GM12878 (cell line): ENCODE data around the gene COL4A5. TPM values are rescaled to one million over a fixed set of nuclear protein-coding genes. Genes with fewer than 3 reads are reported as not detected.

Experiments
- ATAC-seq: fragments of 200-7000 bp; cut with Tn5 transposase; 3 replicates; pipeline ENCODE4 v1.9.1; 2020; ENCODE audit warnings: mild to moderate bottlenecking, moderate library complexity
- BruUV-seq: library from RNA; stranded (reverse); fragments of 400-500 nt; replicated peaks from 2 replicates; lab custom pipeline; 2021; lab: Mats Ljungman, UMichigan
- CTCF ChIA-PET: fragments of 300-600 bp; sonication (Branson Sonifier 250); formaldehyde crosslinking; extraction: SDS; loops from one replicate; lab custom pipeline; 2021; ENCODE audit warnings: inconsistent platforms; lab: Yijun Ruan, JAX
- POLR2A ChIA-PET: fragments of 350-600 bp; formaldehyde crosslinking; extraction: SDS; loops from one replicate; lab custom pipeline; 2021; ENCODE audit warnings: inconsistent platforms; lab: Charles Lee
- RAD21 ChIA-PET: fragments of 300-600 bp; sonication (Branson Sonifier 250); formaldehyde crosslinking; loops from one replicate; lab custom pipeline; 2023; ENCODE audit warnings: antibody characterized with exemption; ENCODE audit not compliant: unreplicated experiment; lab: Charles Lee
- SMC1A ChIA-PET: fragments of 300-600 bp; sonication (Branson Sonifier 250); formaldehyde crosslinking; loops from one replicate; lab custom pipeline; 2023; ENCODE audit not compliant: unreplicated experiment, uncharacterized antibody; lab: Charles Lee
- DNase-seq: peaks from one replicate; pipeline ENCODE4 v3.0.0-alpha.2; 2011; ENCODE audit warnings: low read depth, low spot score
- FAIRE-seq: peaks from 3 replicates; lab custom pipeline; 2011; peaks lifted over from hg19 to GRCh38; lab: Jason Lieb, UNC
- H2AFZ ChIP-seq: 2 replicates; pipeline ENCODE4 v1.6.0; 2011; ENCODE audit warnings: low read depth, low read length, control low read depth; ENCODE audit not compliant: control insufficient read depth
- H3K27ac ChIP-seq: 2 replicates; pipeline ENCODE4 v1.5.1; 2011; ENCODE audit warnings: control low read depth; ENCODE audit not compliant: control insufficient read depth, insufficient read depth
- H3K27me3 ChIP-seq, 2 experiments: replicated peaks in 1 of 2; 2 replicates each; pipeline versions ENCODE4 v1.6.0 to v1.6.1; 2011; ENCODE audit warnings: low read length in 1 of 2; ENCODE audit not compliant: control insufficient read depth in 2 of 2, insufficient read depth in 2 of 2
- H3K36me3 ChIP-seq, 2 experiments: 2 replicates each; pipeline ENCODE4 v1.5.1; 2011; ENCODE audit warnings: low read length in 1 of 2; ENCODE audit not compliant: control insufficient read depth in 2 of 2, insufficient read depth in 2 of 2
- H3K4me1 ChIP-seq: 2 replicates; pipeline ENCODE4 v1.6.1; 2011; ENCODE audit warnings: mild to moderate bottlenecking, low read length, moderate library complexity, mixed read lengths; ENCODE audit not compliant: control insufficient read depth, insufficient read depth
- H3K4me2 ChIP-seq: 2 replicates; pipeline ENCODE4 v1.6.0; 2011; ENCODE audit warnings: control low read depth; ENCODE audit not compliant: control insufficient read depth, insufficient read depth
- H3K4me3 ChIP-seq: fragments of 200-600 bp; sonication (generic); 2 replicates; pipeline ENCODE4 v1.5.1; 2016
- H3K79me2 ChIP-seq: 2 replicates; pipeline ENCODE4 v1.6.0; 2011; ENCODE audit warnings: low read length; ENCODE audit not compliant: control insufficient read depth, insufficient read depth
- H3K9ac ChIP-seq: 2 replicates; pipeline ENCODE4 v1.8.0; 2011; ENCODE audit warnings: low read length, control low read depth, mixed read lengths; ENCODE audit not compliant: control insufficient read depth, insufficient read depth
- H3K9me3 ChIP-seq: replicated peaks from 3 replicates; pipeline ENCODE4 v1.5.1; 2011; ENCODE audit warnings: mild to moderate bottlenecking, low read length; ENCODE audit not compliant: control insufficient read depth, insufficient read depth
- H4K20me1 ChIP-seq: 2 replicates; pipeline ENCODE4 v1.6.0; 2011; ENCODE audit not compliant: control insufficient read depth, insufficient read depth
- CBX3 ChIP-seq: fragments of 200-600 bp; sonication (generic); IDR thresholded peaks from 2 replicates; pipeline ENCODE4 v1.6.1; 2016; ENCODE audit warnings: low read depth, borderline replicate concordance
- FOXK2 ChIP-seq: fragments of 450-650 bp; IDR thresholded peaks from 2 replicates; pipeline ENCODE4 v1.6.1; 2017; ENCODE audit warnings: mild to moderate bottlenecking, moderate library complexity
- NBN ChIP-seq: fragments of 450-650 bp; IDR thresholded peaks from 2 replicates; pipeline ENCODE4 v1.6.1; 2016
- NFIC ChIP-seq: IDR thresholded peaks from 2 replicates; pipeline ENCODE4 v1.6.1; 2012; ENCODE audit warnings: low read depth, mild to moderate bottlenecking, inconsistent platforms, low read length, moderate library complexity
- NFXL1 ChIP-seq: fragments of 450-650 bp; IDR thresholded peaks from 2 replicates; pipeline ENCODE4 v1.6.1; 2017; ENCODE audit warnings: antibody characterized with exemption, mild to moderate bottlenecking, borderline replicate concordance
- SUPT20H ChIP-seq: IDR thresholded peaks from 2 replicates; pipeline ENCODE4 v1.6.1; 2011; ENCODE audit warnings: low read depth, mild to moderate bottlenecking, low read length, moderate library complexity, borderline replicate concordance; ENCODE audit not compliant: control insufficient read depth
- TCF12 ChIP-seq: IDR thresholded peaks from 2 replicates; pipeline ENCODE4 v1.6.1; 2011; ENCODE audit warnings: low read depth, mild to moderate bottlenecking, low read length
- ZNF207 ChIP-seq: fragments of 450-650 bp; IDR thresholded peaks from 2 replicates; pipeline ENCODE4 v1.6.1; 2014; ENCODE audit warnings: antibody characterized with exemption, mild to moderate bottlenecking, borderline replicate concordance
- ZSCAN29 ChIP-seq: fragments of 450-650 bp; IDR thresholded peaks from 2 replicates; pipeline ENCODE4 v1.6.1; 2017; ENCODE audit warnings: mild to moderate bottlenecking, moderate library complexity
- ZZZ3 ChIP-seq: IDR thresholded peaks from 2 replicates; pipeline ENCODE4 v1.6.1; 2011; ENCODE audit warnings: low read depth; ENCODE audit not compliant: control insufficient read depth, insufficient read length
- WGBS: methylation state at CpG from one replicate; pipeline ENCODE4 v1.1.6; 2016; ENCODE audit warnings: low lambda C conversion rate; ENCODE audit not compliant: insufficient replicate concordance, insufficient coverage; ENCODE audit errors: missing lambda C conversion rate; 5-methylcytosine and 5-hydroxymethylcytosine counted together
- in situ Hi-C: fragments of 300-500 bp; cut with MboI; formaldehyde crosslinking; loops from 9 replicates; pipeline ENCODE4 v1.14.3; 2018; ENCODE audit warnings: mixed read lengths
- intact Hi-C: fragments of 100-400 bp; cut with micrococcal nuclease; formaldehyde crosslinking; loops from one replicate; pipeline ENCODE4 v1.14.2; 2022; ENCODE audit not compliant: unreplicated experiment
- polyA plus RNA-seq, 11 experiments: library from polyadenylated mRNA; depleted of rRNA in 4 of 11; unstranded in 6 of 11; stranded (reverse) in 5 of 11; fragments of >200 nt; fragmentation: Nextera tagmentation in 4 of 11; fragmentation: Illumina TruSeq in 1 of 11; extraction: Ambion mirVana in 4 of 11; extraction: Trizol in 1 of 11; gene quantifications; 1 replicate in 1 of 11; 2 replicates in 10 of 11; pipeline versions ENCODE4 v1.2.1 to v1.2.3, GENCODE V29; 2011 to 2016; ENCODE audit warnings: inconsistent platforms in 2 of 11, missing spikeins in 2 of 11, low read depth in 1 of 11
- total RNA-seq, 4 experiments: library from RNA; depleted of rRNA in 3 of 4; stranded (reverse); fragments of >200 nt in 3 of 4; fragmentation: Illumina TruSeq in 1 of 4; extraction: Trizol in 1 of 4; gene quantifications; 2 replicates each; pipeline versions ENCODE4 v1.2.1 to v1.2.3, GENCODE V29; 2013 to 2021
- TF ChIP-seq, protein P1 (sequence below): fragments of 450-650 bp; formaldehyde crosslinking; IDR thresholded peaks from 2 replicates; pipeline ENCODE4 v1.5.0; 2022; ENCODE audit warnings: mild to moderate bottlenecking, missing genetic modification characterization
- TF ChIP-seq, protein P2 (sequence below): fragments of 450-650 bp; IDR thresholded peaks from 2 replicates; pipeline ENCODE4 v1.6.1; 2016; ENCODE audit warnings: mild to moderate bottlenecking, moderate library complexity, borderline replicate concordance
- TF ChIP-seq, protein P3 (sequence below): fragments of 450-650 bp; IDR thresholded peaks from 2 replicates; pipeline ENCODE4 v1.6.1; 2017; ENCODE audit warnings: borderline replicate concordance
- TF ChIP-seq, protein P4 (sequence below): IDR thresholded peaks from 2 replicates; pipeline ENCODE4 v1.6.1; 2011; ENCODE audit warnings: low read depth, mild to moderate bottlenecking, low read length, moderate library complexity, borderline replicate concordance; ENCODE audit errors: extremely low read depth

The COL4A5 gene
- total and polyA plus RNA-seq, 10 of the 15 experiments (the other 5 are each of a cell fraction or from before 2014, with no cell fraction given): 0.13 to 2.8 (median 0.38) TPM; not detected in 1

DNA sequence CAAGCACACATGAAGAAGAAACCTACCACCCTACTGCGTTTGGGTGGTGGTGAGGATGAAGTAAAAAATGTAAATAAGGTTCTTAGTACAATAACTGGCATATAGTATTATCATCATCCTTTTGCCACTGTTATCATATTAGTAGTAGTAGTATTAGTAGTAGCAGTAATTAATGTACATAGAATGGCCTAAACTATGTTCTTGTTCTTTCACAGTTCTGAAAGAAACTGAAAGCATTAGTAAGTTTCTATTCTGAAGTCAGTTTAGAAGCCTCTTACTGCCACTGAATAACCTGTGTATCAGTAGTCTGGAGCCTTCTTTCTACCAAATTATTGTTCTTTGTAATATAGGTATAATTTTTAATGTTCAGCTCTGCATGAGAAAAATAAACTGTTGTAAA lies 22.4 kb upstream of the COL4A5 start (continued):
- TF ChIP-seq SUPT20H: no peak

DNA sequence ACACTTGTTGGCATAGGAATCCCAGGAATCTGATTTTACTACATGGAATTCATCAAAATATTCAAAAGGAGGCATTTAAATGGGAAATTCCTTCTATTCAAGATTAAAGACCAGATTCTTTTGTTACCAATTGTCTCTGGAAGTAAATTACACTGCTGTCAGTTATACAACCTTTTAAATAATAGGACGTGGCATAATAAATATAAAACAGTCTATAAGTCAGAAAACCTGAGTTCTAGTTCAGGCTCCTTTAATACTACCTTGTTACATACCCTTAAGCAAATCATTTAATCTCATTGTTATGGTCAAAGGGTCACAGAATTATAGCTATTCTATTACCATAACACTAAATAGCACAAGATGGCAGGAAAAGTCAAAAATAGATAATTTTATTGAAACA lies 20.2 kb upstream of the COL4A5 start:
- POLR2A ChIA-PET: no interaction called here
- CTCF ChIA-PET: no interaction called here
- no peaks in the 10 kb centered on the region for H4K20me1 ChIP-seq
- TF ChIP-seq NFXL1 (no peak), ZSCAN29 (no peak), FOXK2 (no peak), SUPT20H (no peak), ZZZ3 (no peak), TCF12 (no peak), ZNF207 (no peak), NBN (no peak), NFIC (no peak), CBX3 (no peak)
- TF ChIP-seq, protein P1, sequence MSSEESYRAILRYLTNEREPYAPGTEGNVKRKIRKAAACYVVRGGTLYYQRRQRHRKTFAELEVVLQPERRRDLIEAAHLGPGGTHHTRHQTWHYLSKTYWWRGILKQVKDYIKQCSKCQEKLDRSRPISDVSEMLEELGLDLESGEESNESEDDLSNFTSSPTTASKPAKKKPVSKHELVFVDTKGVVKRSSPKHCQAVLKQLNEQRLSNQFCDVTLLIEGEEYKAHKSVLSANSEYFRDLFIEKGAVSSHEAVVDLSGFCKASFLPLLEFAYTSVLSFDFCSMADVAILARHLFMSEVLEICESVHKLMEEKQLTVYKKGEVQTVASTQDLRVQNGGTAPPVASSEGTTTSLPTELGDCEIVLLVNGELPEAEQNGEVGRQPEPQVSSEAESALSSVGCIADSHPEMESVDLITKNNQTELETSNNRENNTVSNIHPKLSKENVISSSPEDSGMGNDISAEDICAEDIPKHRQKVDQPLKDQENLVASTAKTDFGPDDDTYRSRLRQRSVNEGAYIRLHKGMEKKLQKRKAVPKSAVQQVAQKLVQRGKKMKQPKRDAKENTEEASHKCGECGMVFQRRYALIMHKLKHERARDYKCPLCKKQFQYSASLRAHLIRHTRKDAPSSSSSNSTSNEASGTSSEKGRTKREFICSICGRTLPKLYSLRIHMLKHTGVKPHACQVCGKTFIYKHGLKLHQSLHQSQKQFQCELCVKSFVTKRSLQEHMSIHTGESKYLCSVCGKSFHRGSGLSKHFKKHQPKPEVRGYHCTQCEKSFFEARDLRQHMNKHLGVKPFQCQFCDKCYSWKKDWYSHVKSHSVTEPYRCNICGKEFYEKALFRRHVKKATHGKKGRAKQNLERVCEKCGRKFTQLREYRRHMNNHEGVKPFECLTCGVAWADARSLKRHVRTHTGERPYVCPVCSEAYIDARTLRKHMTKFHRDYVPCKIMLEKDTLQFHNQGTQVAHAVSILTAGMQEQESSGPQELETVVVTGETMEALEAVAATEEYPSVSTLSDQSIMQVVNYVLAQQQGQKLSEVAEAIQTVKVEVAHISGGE (CRISPR knock-in tag): no peak
- TF ChIP-seq, protein P2, sequence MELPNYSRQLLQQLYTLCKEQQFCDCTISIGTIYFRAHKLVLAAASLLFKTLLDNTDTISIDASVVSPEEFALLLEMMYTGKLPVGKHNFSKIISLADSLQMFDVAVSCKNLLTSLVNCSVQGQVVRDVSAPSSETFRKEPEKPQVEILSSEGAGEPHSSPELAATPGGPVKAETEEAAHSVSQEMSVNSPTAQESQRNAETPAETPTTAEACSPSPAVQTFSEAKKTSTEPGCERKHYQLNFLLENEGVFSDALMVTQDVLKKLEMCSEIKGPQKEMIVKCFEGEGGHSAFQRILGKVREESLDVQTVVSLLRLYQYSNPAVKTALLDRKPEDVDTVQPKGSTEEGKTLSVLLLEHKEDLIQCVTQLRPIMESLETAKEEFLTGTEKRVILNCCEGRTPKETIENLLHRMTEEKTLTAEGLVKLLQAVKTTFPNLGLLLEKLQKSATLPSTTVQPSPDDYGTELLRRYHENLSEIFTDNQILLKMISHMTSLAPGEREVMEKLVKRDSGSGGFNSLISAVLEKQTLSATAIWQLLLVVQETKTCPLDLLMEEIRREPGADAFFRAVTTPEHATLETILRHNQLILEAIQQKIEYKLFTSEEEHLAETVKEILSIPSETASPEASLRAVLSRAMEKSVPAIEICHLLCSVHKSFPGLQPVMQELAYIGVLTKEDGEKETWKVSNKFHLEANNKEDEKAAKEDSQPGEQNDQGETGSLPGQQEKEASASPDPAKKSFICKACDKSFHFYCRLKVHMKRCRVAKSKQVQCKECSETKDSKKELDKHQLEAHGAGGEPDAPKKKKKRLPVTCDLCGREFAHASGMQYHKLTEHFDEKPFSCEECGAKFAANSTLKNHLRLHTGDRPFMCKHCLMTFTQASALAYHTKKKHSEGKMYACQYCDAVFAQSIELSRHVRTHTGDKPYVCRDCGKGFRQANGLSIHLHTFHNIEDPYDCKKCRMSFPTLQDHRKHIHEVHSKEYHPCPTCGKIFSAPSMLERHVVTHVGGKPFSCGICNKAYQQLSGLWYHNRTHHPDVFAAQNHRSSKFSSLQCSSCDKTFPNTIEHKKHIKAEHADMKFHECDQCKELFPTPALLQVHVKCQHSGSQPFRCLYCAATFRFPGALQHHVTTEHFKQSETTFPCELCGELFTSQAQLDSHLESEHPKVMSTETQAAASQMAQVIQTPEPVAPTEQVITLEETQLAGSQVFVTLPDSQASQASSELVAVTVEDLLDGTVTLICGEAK: no peak
- TF ChIP-seq, protein P3, sequence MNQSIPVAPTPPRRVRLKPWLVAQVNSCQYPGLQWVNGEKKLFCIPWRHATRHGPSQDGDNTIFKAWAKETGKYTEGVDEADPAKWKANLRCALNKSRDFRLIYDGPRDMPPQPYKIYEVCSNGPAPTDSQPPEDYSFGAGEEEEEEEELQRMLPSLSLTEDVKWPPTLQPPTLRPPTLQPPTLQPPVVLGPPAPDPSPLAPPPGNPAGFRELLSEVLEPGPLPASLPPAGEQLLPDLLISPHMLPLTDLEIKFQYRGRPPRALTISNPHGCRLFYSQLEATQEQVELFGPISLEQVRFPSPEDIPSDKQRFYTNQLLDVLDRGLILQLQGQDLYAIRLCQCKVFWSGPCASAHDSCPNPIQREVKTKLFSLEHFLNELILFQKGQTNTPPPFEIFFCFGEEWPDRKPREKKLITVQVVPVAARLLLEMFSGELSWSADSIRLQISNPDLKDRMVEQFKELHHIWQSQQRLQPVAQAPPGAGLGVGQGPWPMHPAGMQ: no peak
- TF ChIP-seq, protein P4, sequence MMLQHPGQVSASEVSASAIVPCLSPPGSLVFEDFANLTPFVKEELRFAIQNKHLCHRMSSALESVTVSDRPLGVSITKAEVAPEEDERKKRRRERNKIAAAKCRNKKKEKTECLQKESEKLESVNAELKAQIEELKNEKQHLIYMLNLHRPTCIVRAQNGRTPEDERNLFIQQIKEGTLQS: no peak

More for the DNA sequence above, 20.2 kb upstream of the COL4A5 start:
- WGBS: 0% methylated on average over 1 of the region's 1 CpG
- no peak overlapping the region for H3K4me3 ChIP-seq
- FAIRE-seq (no peak), ATAC-seq (no peak), DNase-seq (no peak)
- H3K36me3 ChIP-seq: no peaks in the 10 kb centered on the region
- intact Hi-C loops: no loop called here
- H3K9me3 ChIP-seq: no peaks in the 10 kb centered on the region
- ChIA-PET SMC1A (no interaction called here), RAD21 (no interaction called here)
- no TSS peak for BruUV-seq
- H3K4me1 ChIP-seq: no peaks in the 10 kb centered on the region
- H2AFZ ChIP-seq: no peak overlapping the region
- H3K4me2 ChIP-seq: no peak overlapping the region
- no peak overlapping the region for H3K27ac ChIP-seq
- no peaks in the 10 kb centered on the region for H3K27me3 ChIP-seq
- no peak overlapping the region for H3K9ac ChIP-seq
- in situ Hi-C loops: no loop called here
- H3K79me2 ChIP-seq: no peaks in the 10 kb centered on the region
